IMR-90 (cell line): ENCODE measurements around the gene GLS. TPM values are rescaled to one million over a fixed set of nuclear protein-coding genes. Genes with fewer than 3 reads are reported as not detected.

Experiments
- ATAC-seq: fragments of 200-7000 bp; cut with Tn5 transposase; 2 replicates; pipeline ENCODE4 v1.9.1; 2020; ENCODE audit warnings: low read depth, mild to moderate bottlenecking, moderate library complexity
- BruUV-seq: library from RNA; stranded (reverse); fragments of 400-500 nt; replicated peaks from 2 replicates; lab custom pipeline; 2021; lab: Mats Ljungman, UMichigan
- CTCF ChIA-PET: fragments of 300-600 bp; formaldehyde crosslinking; extraction: SDS; loops from one replicate; lab custom pipeline; 2021; ENCODE audit warnings: antibody characterized with exemption; lab: Yijun Ruan, JAX
- POLR2A ChIA-PET: fragments of 300-600 bp; sonication (Branson Sonifier 250); formaldehyde crosslinking; loops from one replicate; lab custom pipeline; 2022; ENCODE audit warnings: antibody characterized with exemption; ENCODE audit not compliant: unreplicated experiment; lab: Charles Lee
- DNase-seq: peaks from one replicate; pipeline ENCODE4 v3.0.0; 2013
- H2AFZ ChIP-seq: replicated peaks from 2 replicates; pipeline ENCODE3; 2013; ENCODE audit warnings: low read length, mild to moderate bottlenecking; ENCODE audit not compliant: poor library complexity
- H2AK5ac ChIP-seq: 2 replicates; pipeline ENCODE4 v1.6.1; 2013; ENCODE audit warnings: low read depth, low read length, inconsistent platforms
- H2AK9ac ChIP-seq: replicated peaks from 2 replicates; pipeline ENCODE3; 2013; ENCODE audit warnings: mild to moderate bottlenecking, low read depth, low read length, moderate library complexity; ENCODE audit not compliant: poor library complexity
- H2BK120ac ChIP-seq: 2 replicates; pipeline ENCODE4 v1.6.1; 2013; ENCODE audit warnings: low read depth, low read length, inconsistent platforms
- H2BK15ac ChIP-seq: 3 replicates; pipeline ENCODE4 v1.6.1; 2013; ENCODE audit warnings: low read depth, low read length, inconsistent platforms
- H2BK20ac ChIP-seq: 2 replicates; pipeline ENCODE4 v1.6.1; 2013; ENCODE audit warnings: low read depth, mild to moderate bottlenecking, inconsistent platforms, low read length, moderate library complexity
- H2BK5ac ChIP-seq: 2 replicates; pipeline ENCODE4 v1.6.1; 2013; ENCODE audit warnings: mild to moderate bottlenecking, low read depth, low read length, inconsistent platforms; ENCODE audit not compliant: poor library complexity, severe bottlenecking
- H3K14ac ChIP-seq: replicated peaks from 2 replicates; pipeline ENCODE4 v1.6.1; 2013; ENCODE audit warnings: low read depth, low read length, inconsistent platforms
- H3K18ac ChIP-seq: 2 replicates; pipeline ENCODE4 v1.6.1; 2013; ENCODE audit warnings: low read depth, low read length, control low read depth
- H3K23ac ChIP-seq: 2 replicates; pipeline ENCODE4 v1.6.1; 2013; ENCODE audit warnings: low read depth, low read length, inconsistent platforms
- H3K27ac ChIP-seq: 2 replicates; pipeline ENCODE4 v1.5.1; 2013; ENCODE audit warnings: mild to moderate bottlenecking, control low read depth, low read length; ENCODE audit not compliant: insufficient read depth
- H3K27me3 ChIP-seq: 2 replicates; pipeline ENCODE4 v1.6.1; 2013; ENCODE audit warnings: low read length; ENCODE audit not compliant: control insufficient read depth, insufficient read depth
- H3K36me3 ChIP-seq: 2 replicates; pipeline ENCODE4 v1.6.1; 2013; ENCODE audit warnings: low read length, mixed read lengths; ENCODE audit not compliant: control insufficient read depth, insufficient read depth
- H3K4ac ChIP-seq: 2 replicates; pipeline ENCODE4 v1.6.1; 2013; ENCODE audit warnings: low read depth, low read length, inconsistent platforms
- H3K4me1 ChIP-seq: 2 replicates; pipeline ENCODE4 v1.6.1; 2013; ENCODE audit warnings: low read length, mixed read lengths; ENCODE audit not compliant: control insufficient read depth, insufficient read depth
- H3K4me2 ChIP-seq: 2 replicates; pipeline ENCODE4 v1.6.1; 2013; ENCODE audit warnings: low read depth, mild to moderate bottlenecking, control low read depth, low read length, moderate library complexity
- H3K4me3 ChIP-seq: 2 replicates; pipeline ENCODE4 v1.5.1; 2013; ENCODE audit warnings: low read depth, mild to moderate bottlenecking, control low read depth, low read length, moderate library complexity; ENCODE audit not compliant: insufficient read depth
- H3K56ac ChIP-seq: 2 replicates; pipeline ENCODE4 v1.6.1; 2013; ENCODE audit warnings: low read length, inconsistent platforms; ENCODE audit not compliant: insufficient read depth; ENCODE audit errors: extremely low read depth
- H3K79me1 ChIP-seq, 2 experiments: 2 replicates each; pipeline ENCODE4 v1.6.1; 2013; ENCODE audit warnings: low read length in 2 of 2, inconsistent platforms in 1 of 2, low read depth in 1 of 2
- H3K9ac ChIP-seq: 2 replicates; pipeline ENCODE4 v1.6.1; 2013; ENCODE audit warnings: low read depth, low read length, control low read depth
- H3K9me1 ChIP-seq: 2 replicates; pipeline ENCODE4 v1.6.1; 2013; ENCODE audit warnings: low read length, inconsistent platforms; ENCODE audit not compliant: insufficient read depth
- H3K9me3 ChIP-seq: 2 replicates; pipeline ENCODE4 v1.6.1; 2013; ENCODE audit warnings: low read length; ENCODE audit not compliant: control insufficient read depth, insufficient read depth
- H4K20me1 ChIP-seq: 2 replicates; pipeline ENCODE4 v1.6.1; 2013; ENCODE audit warnings: low read length, inconsistent platforms; ENCODE audit not compliant: insufficient read depth
- H4K5ac ChIP-seq: 2 replicates; pipeline ENCODE4 v1.6.1; 2013; ENCODE audit warnings: mild to moderate bottlenecking, low read depth, low read length, control low read depth
- H4K8ac ChIP-seq, 2 experiments: 2 replicates each; pipeline ENCODE4 v1.6.1; 2013; ENCODE audit warnings: low read depth in 2 of 2, low read length in 2 of 2, control low read depth in 1 of 2, inconsistent platforms in 1 of 2
- H4K91ac ChIP-seq: 2 replicates; pipeline ENCODE4 v1.6.1; 2013; ENCODE audit warnings: low read depth, low read length, inconsistent platforms; ENCODE audit not compliant: insufficient read depth
- BHLHE40 ChIP-seq: fragments of 150-350 bp; IDR thresholded peaks from 2 replicates; pipeline ENCODE4 v1.6.1; 2016; ENCODE audit warnings: mild to moderate bottlenecking, low read depth, low read length
- CEBPB ChIP-seq: IDR thresholded peaks from 2 replicates; pipeline ENCODE4 v1.6.1; 2012; ENCODE audit warnings: low read depth, low read length, improper control_type of control experiment
- CTCF ChIP-seq: conservative IDR thresholded peaks from 2 replicates; pipeline ENCODE4 v1.5.1; 2012; ENCODE audit warnings: mild to moderate bottlenecking, low read depth, low read length, improper control_type of control experiment
- MAFK ChIP-seq: IDR thresholded peaks from 2 replicates; pipeline ENCODE4 v1.6.1; 2012; ENCODE audit warnings: low read depth, low read length, improper control_type of control experiment
- POLR2A ChIP-seq: IDR thresholded peaks from 2 replicates; pipeline ENCODE4 v1.6.1; 2012; ENCODE audit warnings: mild to moderate bottlenecking, low read depth, low read length
- RCOR1 ChIP-seq: IDR thresholded peaks from 2 replicates; pipeline ENCODE4 v1.6.1; 2012; ENCODE audit warnings: mild to moderate bottlenecking, low read length, improper control_type of control experiment; ENCODE audit not compliant: insufficient replicate concordance
- USF2 ChIP-seq: fragments of 150-350 bp; IDR thresholded peaks from 2 replicates; pipeline ENCODE4 v1.6.1; 2017; ENCODE audit warnings: mild to moderate bottlenecking, antibody characterized with exemption, low read length, low read depth
- WGBS, 2 experiments: methylation state at CpG; one replicate each; pipeline versions ENCODE4 v1.1.5 to v1.1.7; 2013; ENCODE audit warnings: missing lambda C conversion rate in 2 of 2; ENCODE audit not compliant: insufficient read length in 1 of 2; ENCODE audit errors: extremely low coverage in 2 of 2; 5-methylcytosine and 5-hydroxymethylcytosine counted together
- dilution Hi-C: fragments of 300-500 bp; cut with HindIII; formaldehyde crosslinking; loops from one replicate; pipeline ENCODE4 v1.14.3; 2018; ENCODE audit warnings: low sequenced_read_pairs; ENCODE audit not compliant: unreplicated experiment
- in situ Hi-C: fragments of 300-500 bp; cut with MboI; formaldehyde crosslinking; loops from 3 replicates; pipeline ENCODE4 v1.14.3; 2019; ENCODE audit warnings: low sequenced_read_pairs, inconsistent platforms, mixed read lengths
- intact Hi-C: fragments of 100-400 bp; cut with micrococcal nuclease; formaldehyde crosslinking; loops from 2 replicates; pipeline ENCODE4 v1.10.0; 2022
- polyA plus RNA-seq, 3 experiments: library from polyadenylated mRNA; depleted of rRNA; stranded (reverse); fragments of >200 nt; gene quantifications; 2 replicates each; pipeline ENCODE4 v1.2.3, GENCODE V29; 2012; ENCODE audit warnings: low replicate concordance in 1 of 3
- total RNA-seq: library from RNA; depleted of rRNA; stranded (reverse); fragments of >200 nt; gene quantifications from 2 replicates; pipeline ENCODE4 v1.2.3, GENCODE V29; 2012

Gene GLS
- total and polyA plus RNA-seq, 2 of the 4 experiments (the other 2 are of a cell fraction): 87.5 to 130 TPM

GRCh38 chr2:190932514-190932913, 51.9 kb downstream of the GLS start:
- H3K9me3 ChIP-seq: no peaks in the 10 kb centered on the region
- H3K27ac ChIP-seq: no peak overlapping the region
- dilution Hi-C loops: no loop called here
- H3K9ac ChIP-seq: no peak overlapping the region
- peaks cover 3% of the 10 kb centered on the region; the same call in 1 of the 2 replicates for H3K9me1 ChIP-seq
- no peak overlapping the region for H4K8ac ChIP-seq
- H3K36me3 ChIP-seq: peaks cover 13% of the 10 kb centered on the region
- no peak overlapping the region for H2BK15ac ChIP-seq
- no peaks in the 10 kb centered on the region for H3K27me3 ChIP-seq
- BruUV-seq: no TSS peak
- ChIA-PET POLR2A (no interaction called here), CTCF (interaction anchor here (0.6 to 1.1 kb wide), 2 partner anchors 15 to 642 kb away, joined by 3 to 4 read pairs; no protein-coding TSS in a partner anchor)
- H2BK20ac ChIP-seq: no peak overlapping the region
- H3K4ac ChIP-seq: no peak overlapping the region
- H3K4me2 ChIP-seq: no peak overlapping the region
- no peak overlapping the region for H4K5ac ChIP-seq
- no peak overlapping the region for H3K18ac ChIP-seq
- in situ Hi-C loops: no loop called here
- H2AK5ac ChIP-seq: no peak overlapping the region
- H2AFZ ChIP-seq: no peak overlapping the region
- no peak overlapping the region for H3K4me3 ChIP-seq
- peaks cover 2 to 8% of the 10 kb centered on the region in 2 experiments; a peak in 2 of 4 replicates for H3K79me1 ChIP-seq
- intact Hi-C loops: no loop called here
- no peak for ATAC-seq
- H3K4me1 ChIP-seq: 0 out of 2 replicates have a peak, but pooled peaks cover 1% of the 10 kb centered on the region
- no peak for DNase-seq
- no peak for TF ChIP-seq USF2
- TF ChIP-seq RCOR1: no peak
- TF ChIP-seq BHLHE40: no peak
- TF ChIP-seq CEBPB: no peak
- no peak for TF ChIP-seq MAFK
- TF ChIP-seq POLR2A: no peak
- TF ChIP-seq CTCF: no peak
- H3K23ac ChIP-seq: no peak overlapping the region; the same call in 1 of the 2 replicates
- peaks cover 4% of the 10 kb centered on the region; the same call in 1 of the 2 replicates for H4K20me1 ChIP-seq
- no peak overlapping the region for H3K56ac ChIP-seq
- no peak overlapping the region for H3K14ac ChIP-seq
- H4K91ac ChIP-seq: no peak overlapping the region
- no peak overlapping the region for H2BK5ac ChIP-seq
- H2AK9ac ChIP-seq: no peak overlapping the region
- no CpG with 5 or more reads among the region's 1 CpG for WGBS, 2 experiments
- no peak overlapping the region for H2BK120ac ChIP-seq
